ENCODE data around the gene PTHLH.

GRCh38 chr12:27987331-27987730, 14.8 kb upstream of the PTHLH start:
- TF ChIP-seq CTCF (IDR thresholded peaks at IDR 0.05) = no peak
- no peak for TF ChIP-seq POLR2A (IDR thresholded peaks at IDR 0.05)
